NCI-H2081 treated with DMSO at 0.1 percent for 48 hours (cell line): ENCODE data around the gene LRFN2.

Experiments
- DNase-seq: peaks from one replicate; lab custom pipeline; 2025; lab: John Stamatoyannopoulos, UW

The LRFN2 gene

GRCh38 chr6:40476673-40477072 lies 110.5 kb downstream of the LRFN2 start:
- no peak for DNase-seq

- DNase-seq: no peak
Measured at GRCh38 chr6:40474937-40475336, 112.2 kb downstream of the LRFN2 start.

GRCh38 chr6:40473026-40473425 lies 114.1 kb downstream of the LRFN2 start:
- no peak for DNase-seq

DNA sequence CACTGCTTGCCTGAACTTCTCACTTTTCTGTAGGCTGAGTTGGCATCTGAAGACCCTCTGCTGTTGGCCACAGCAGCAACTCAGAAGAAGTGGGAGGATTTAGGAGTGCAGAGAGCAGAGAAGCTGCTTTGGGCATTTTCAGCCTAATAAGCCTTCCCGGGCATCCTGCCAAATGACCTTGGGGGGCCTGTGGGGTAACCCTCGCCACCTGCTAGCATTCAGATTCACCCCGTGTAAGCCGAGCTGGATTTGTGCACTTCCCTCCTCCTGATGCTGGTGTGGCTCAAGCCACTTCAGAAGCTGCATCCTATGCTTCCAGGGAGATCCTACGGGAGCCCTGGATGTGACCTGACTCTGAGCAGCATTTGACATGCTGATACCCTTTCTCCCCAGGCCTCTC lies 114.8 kb downstream of the LRFN2 start:
- DNase-seq: no peak

DNA sequence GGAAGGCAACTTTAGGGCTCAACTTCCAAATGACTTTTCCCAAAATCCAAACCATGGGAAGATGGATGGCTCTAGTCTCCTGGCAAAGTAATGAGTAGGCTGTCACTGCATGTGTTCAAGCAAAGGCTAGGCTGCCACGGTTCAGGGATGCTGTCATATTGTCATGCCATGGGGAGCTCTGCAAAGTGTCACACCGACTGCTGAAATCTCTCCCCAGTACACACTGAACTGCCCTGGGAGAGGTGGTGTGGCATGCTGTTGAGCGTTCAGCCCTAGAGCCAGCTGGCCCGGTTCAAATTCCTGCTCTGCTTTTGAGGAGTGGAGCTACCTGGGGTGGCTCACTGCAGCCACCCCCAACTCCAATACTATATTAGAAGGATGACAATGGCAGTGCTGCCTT lies 115.9 kb downstream of the LRFN2 start:
- no peak for DNase-seq

DNA sequence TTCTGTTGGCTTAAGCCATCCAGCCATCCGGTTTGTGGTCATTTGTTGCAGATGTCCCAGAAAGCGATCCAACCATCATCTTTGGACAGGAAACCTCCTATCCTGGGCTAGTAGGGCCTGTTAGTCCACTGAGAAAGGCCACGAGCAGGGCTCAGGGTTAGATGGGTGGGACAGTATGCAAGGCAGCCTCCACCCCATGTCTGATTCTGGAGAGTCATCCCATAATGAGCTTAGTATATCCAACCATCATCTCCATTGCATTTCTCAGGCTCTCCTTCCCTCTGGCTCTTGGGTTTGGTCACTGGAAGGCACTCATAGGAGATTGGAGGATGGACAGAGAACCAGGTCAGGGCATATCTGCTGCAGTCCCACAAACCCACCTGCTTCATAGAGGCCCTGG lies 117.8 kb downstream of the LRFN2 start:
- no peak for DNase-seq

DNA sequence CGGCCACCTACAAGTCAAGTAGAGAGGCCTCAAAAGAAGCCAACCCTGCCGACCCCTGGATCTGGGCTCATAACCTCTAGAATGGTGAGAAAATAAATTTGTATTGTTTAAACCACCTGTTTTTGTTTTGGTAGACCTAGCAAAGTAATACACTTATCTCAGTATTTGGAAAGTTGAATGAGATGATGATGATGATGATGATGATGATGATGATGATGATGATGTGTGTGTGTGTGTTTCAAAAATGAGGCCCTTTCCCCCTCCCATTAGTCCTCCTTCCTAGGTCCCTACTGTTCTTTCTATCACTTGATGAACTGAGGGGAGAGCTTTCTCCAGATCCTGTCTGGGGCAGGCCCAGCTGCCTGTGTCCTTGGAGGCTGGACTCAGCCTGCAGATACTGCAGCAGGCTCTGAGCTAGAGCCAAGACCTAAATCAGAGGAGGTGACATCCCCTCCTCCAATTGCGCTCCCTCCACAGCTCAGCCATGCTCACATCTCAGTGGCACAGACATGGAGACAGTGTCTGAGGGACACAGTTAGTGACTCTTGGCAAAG lies 120.1 kb downstream of the LRFN2 start:
- DNase-seq: no peak

- DNase-seq: no peak
Measured at GRCh38 chr6:40461643-40462042, 125.5 kb downstream of the LRFN2 start.

- DNase-seq: no peak
Measured at GRCh38 chr6:40460380-40460779, 126.8 kb downstream of the LRFN2 start.

DNA sequence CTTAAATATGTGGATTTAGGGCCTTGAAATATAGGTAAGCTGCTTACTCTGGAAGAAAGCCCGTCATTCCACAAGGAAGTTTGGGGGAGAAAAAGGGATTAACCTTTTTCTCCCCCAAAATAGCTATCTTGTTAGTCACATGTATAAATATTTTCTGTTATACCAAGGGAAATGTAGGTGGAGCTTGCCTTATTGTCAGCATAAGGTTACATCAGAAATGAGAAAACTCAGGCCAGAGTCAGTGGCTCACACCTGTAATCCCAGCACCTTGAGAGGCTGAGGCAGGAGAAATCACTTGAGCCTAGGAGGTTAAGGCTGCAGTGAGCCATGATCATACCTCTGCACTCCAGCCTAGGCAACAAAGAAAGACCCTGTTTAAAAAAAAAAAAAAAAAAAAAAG lies 129.9 kb downstream of the LRFN2 start:
- no peak for DNase-seq

- DNase-seq: no peak
Measured at GRCh38 chr6:40456390-40457013, 130.7 kb downstream of the LRFN2 start.

DNA sequence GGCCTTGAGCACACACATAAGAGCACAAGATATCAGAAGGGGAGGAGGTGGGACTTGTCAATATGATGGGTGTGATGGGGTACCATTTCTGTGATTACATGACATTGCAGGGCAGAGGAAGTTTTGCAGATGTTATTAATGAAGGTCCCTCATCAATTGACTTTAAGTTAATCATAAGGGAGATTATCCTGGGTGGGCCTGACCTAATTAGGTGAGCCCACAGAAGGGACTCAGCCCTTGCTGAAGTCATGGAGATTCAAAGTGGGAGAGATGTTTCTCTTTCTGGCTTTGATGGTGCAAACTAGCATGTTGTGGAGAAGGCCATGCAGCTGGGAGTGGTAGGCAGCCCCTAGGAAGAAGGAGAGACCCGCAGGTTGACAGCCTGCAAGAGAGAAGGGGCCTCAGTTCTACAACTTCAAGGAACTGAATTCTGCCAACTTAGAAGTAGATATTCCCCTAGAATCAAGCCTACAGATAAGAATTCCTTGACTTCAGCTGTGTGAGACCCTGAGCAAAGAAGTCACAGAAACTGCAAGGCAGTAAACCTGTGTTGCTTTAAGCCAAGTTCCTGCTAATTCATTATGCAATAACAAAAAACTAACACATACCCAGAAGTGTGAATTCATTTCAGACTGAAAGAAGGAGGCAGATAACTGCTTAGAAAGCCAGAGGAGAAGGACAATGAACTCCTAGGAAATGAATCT lies 131.3 kb downstream of the LRFN2 start:
- no peak for DNase-seq

DNA sequence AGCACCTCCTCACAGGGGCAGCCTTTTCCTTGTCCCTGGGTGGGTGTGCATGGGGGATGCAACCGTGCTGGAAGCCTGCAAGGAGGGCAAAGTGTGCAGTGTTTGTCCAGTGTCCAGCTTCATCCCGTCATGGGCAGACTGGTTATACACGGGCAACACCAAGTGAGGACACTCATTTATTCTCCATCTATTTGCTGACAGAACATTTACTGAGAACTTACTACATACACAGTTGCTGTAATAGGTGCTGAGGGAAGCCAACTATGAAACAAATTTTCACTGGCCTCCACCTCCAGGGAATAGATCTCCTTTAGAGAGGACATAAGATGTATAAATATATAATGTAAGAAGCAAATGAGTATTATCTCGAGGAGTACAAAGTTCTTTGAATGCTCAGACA lies 136.7 kb downstream of the LRFN2 start:
- no peak for DNase-seq

GRCh38 chr6:40444811-40445210 lies 142.4 kb downstream of the LRFN2 start:
- no peak for DNase-seq

GRCh38 chr6:40444312-40444711 lies 142.9 kb downstream of the LRFN2 start:
- no peak for DNase-seq

DNA sequence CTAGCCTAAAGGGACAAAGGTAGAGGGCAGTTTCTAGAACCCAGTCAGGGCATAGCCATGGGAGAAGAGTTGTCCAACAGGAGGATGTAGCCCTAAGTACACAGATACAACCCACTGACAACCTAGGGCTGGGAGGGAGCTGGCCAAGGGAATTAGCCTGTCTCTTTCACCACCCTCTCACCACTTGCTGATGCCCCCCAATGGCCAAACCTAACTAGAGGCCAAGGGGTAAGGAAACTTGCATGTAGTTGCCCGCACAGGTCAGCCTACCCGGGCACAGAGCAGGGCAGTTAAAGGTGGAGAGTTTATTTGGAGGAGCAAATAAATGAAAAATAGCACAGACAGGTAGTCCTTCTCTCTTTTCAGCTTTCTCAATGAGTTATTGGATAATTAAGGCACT lies 143.3 kb downstream of the LRFN2 start:
- no peak for DNase-seq

- no peak for DNase-seq
Measured at GRCh38 chr6:40442591-40442990, 144.6 kb downstream of the LRFN2 start.

GRCh38 chr6:40441150-40441549 lies 146.0 kb downstream of the LRFN2 start:
- DNase-seq: no peak

DNA sequence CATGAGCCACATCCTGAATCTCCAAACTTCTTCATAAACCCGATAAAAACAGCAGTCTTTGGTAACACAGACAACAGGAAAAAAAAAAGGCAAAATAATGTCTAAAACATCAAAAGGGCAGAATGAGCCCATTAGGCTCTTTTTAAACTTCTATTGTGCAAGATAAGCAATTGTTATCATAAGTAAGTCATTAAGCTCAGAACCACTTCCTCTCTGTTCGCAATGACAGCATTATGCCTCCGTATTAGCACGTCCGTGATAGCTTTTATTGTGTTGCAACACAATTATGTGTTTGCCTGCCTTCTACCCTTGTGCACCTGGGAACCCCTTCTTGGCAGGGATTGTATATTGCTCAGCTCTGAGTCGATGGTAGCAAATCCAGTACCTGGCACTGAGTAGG lies 147.1 kb downstream of the LRFN2 start:
- DNase-seq: no peak

DNA sequence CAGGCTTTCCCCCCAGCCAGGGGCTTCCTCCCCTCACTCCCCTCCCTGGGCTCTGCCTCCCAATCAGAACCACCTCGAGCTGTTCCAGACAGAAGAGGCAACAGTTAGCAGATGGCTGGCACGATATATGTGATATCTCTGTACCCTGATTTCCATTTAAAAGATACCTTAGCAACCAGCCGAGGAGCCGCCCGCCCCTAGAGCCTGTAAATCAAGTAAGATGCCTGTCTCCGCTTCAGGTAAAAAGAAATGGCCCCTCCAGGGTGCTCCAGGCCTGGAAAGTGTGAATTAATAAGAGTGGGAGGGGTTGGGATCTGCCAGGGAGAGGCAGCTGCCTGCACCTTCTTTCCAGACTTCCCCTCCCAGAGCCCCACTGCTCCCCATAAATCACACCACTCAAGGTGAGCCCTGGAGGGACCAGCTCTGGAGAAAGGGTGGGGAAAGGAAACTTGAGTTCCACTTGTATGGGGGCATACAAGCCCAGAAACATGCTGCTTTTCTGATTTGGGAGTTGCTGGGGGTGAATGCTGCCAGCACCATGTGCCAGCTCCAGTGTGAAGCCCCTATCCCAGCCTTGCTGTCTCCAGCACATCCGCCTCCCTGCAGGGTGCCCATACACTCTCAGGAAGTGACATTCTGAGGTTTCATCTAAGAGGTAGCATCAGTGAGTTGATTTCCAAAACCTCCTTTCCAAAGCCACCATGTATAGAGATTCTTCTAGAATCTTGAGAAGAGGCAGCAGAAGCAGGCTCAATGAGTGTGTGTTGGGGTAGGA lies 148.0 kb downstream of the LRFN2 start:
- DNase-seq: no peak

DNA sequence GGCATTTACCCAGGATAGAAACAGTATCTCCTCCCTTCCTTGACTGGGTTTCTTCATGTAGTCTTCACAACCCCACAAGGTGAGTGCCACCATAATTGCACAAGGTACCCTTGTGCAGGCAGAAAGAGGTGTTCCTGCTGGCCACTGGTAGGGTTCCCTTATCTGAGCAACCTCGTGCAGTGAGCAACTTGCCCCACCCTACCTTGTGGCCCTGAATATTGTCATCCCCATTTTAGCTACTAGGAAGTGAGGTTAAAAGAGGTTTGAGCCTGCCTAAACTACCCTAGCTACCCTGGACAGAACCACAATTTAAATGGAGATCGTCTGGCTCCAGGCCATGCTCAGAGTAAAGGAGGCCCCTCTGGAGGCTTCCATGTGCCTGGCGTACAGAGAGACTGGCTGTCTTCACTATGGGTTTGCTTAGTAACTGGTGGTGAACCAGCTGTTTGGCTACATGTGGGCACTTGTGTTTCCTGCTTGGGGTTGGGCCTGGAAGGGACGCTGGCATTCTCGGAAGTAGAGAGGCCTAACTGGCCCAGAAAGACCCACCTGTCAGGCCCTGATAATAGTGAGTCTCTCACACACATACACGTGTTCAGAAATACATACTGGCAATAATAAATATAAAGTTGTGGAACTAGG lies 148.8 kb downstream of the LRFN2 start:
- DNase-seq: no peak

DNA sequence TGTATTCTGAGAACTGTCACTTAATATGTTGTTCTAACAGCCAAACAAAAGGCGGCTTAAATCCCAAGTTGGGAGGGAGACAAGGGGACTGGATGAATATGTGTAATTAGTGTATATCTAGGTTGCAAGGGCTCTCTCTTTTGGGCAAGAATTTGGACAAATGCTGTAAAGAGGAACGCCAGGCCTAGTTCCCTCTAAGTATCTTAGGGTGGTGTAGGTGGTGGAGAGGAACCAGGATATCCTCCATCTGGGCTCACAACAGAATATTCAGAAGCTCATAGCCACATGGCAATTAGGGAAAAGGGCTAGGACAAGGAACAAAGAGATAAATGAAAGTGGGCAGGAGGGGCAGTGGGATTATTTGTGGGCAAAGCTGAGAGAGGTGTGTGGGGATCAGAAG lies 149.5 kb downstream of the LRFN2 start:
- no peak for DNase-seq
